ENCODE results near the gene NDUFB2.
"Not testable (repeated sequence)": the region's sequence is repeated elsewhere in the genome, so short reads cannot be mapped to it uniquely, and the experiment has no call there.

The NDUFB2 gene

GRCh38 chr7:140672382-140673062 is 24.0 kb upstream of the NDUFB2 start, which contains the start of gene ADCK2:
Gene ADCK2 (plus strand): TSS chr7:140672945. CDS start chr7:140673331, 386 bp downstream.
- no peak for DNase-seq

GRCh38 chr7:140673063-140673773 is 23.3 kb upstream of the NDUFB2 start:
- peak; percentile 22 for DNase-seq

DNA sequence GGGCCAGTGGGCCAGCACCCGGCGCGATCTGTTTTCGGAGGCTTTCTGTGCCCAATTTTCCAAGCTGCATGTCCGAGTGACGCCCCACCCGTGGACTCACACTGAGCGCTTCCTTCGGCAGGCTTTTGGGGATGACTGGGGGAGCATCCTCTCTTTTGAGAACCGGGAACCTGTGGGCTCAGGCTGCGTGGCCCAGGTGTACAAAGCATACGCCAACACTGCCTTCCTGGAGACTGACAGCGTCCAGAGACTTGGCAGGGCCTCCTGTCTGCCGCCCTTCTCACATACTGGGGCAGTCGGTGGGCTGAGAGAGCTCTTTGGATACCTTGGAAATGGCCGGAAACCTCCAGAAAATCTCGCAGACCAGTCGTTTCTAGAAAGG is 22.7 kb upstream of the NDUFB2 start:
- DNase-seq: no peak

DNA sequence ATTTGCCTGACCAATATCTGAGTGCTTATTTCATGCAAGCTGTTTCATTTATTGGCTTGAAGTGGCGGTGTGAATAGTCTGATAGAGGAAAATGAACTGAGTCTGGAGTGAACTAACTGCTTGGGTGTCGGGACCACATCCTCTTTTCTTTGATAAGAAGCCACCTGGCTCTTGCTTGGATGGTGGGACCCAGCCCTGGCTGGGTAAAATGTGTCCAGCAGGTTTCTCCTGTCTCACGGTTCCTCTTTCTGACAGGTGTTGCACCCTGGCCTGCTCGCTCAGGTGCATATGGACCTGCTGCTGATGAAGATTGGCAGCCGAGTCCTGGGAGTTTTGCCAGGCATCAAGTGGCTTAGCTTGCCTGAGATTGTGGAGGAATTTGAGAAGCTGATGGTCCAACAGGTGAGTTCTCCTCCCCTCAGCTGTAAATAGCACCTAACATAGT is 22.1 kb upstream of the NDUFB2 start:
- no peak for DNase-seq

GRCh38 chr7:140674899-140675701 is 21.4 kb upstream of the NDUFB2 start:
- DNase-seq: peak; percentile 57

DNA sequence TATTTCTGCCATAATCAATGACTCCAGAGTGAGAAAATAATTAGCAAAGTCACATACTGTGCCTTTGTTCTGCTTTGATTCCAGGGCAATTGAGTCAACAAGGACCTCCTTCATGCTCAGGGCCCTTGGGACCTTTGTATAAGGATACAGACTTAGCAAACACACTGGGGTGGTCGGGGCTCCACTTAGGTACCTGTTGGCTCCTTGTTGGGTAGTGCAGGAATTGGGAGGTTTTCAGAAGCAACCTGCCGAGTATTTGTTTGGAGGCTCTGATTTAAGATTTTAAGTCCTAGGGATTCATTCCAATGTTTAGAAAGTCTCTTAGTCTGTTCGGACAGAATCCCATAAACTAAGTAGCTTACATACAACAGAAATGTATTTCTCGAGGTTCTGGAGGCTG is 20.8 kb upstream of the NDUFB2 start:
- no peak for DNase-seq

- DNase-seq: no peak
Measured at GRCh38 chr7:140676306-140676705, 20.2 kb upstream of the NDUFB2 start.

GRCh38 chr7:140676956-140677355 is 19.6 kb upstream of the NDUFB2 start:
- not testable (repeated sequence) for DNase-seq

- no peak for DNase-seq
Measured at GRCh38 chr7:140677496-140677895, 19.0 kb upstream of the NDUFB2 start.

- no peak for DNase-seq
Measured at GRCh38 chr7:140678081-140678815, 18.3 kb upstream of the NDUFB2 start.

- DNase-seq: no peak
Measured at GRCh38 chr7:140678816-140679130, 17.7 kb upstream of the NDUFB2 start.

- DNase-seq: no peak
Measured at GRCh38 chr7:140679186-140679585, 17.3 kb upstream of the NDUFB2 start.

- DNase-seq: no peak
Measured at GRCh38 chr7:140680886-140681285, 15.6 kb upstream of the NDUFB2 start.

GRCh38 chr7:140681766-140682165 is 14.7 kb upstream of the NDUFB2 start:
- no peak for DNase-seq

DNA sequence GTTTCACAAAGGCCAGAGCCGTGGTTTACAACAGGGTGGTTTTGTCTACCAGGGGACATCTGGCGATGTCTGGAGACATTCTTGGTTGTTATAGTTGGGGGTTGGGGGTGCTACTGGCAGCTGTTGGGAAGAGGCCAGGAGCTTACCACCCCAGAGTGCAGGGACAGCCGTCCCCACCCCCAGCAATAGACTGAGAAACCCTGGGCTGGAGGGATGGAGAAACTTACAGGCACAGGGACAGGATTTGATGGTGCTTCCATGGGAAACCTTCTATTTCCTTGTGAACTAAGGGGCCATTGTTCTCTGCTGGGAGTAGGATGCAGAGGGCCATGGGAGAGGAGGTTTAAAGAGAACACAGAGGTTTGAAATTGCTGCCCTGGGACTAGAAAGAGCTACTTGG is 12.9 kb upstream of the NDUFB2 start:
- no peak for DNase-seq

DNA sequence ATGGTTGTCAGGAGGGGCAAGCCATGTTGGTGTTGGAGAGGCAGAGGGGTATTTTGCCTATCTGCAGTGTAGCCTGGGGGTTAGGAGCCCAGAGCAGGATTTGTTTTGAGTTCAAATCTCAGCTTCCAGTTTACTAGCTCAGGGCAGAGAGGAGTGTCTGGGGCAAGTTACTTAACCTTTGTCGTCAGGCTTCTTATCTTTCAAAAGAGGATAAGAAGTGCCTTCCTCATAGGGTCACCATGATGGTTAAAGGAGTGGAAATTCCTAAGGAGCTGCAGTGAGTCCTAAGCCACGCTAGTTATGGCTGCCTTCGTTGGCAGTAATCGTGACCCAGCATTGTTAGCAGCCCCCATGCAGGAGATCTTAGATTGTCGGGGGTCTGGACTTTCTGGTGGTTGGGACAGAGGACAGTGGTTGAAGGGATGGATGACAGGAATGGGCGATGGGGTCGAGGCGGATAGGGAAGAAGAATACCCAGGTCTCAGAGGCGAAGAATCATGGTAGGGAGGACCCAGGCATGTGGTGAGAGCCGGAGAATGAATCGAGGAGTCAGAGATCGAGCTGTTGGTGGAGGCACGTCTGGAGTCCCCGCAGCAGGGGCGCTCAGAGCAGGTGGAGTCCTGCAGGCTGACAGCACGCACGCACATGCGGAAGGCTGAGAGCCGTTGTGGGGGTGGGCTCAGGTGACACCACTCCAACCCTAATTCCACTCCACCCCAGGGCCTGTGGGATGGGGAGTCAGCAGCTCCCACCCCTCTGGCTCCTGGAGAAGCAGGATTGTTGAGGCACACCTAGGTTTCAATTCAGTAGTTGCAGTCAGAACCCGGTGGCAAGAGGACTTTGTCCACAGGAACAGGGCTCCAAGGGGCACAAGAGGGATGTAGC is 12.2 kb upstream of the NDUFB2 start:
- DNase-seq: no peak

DNA sequence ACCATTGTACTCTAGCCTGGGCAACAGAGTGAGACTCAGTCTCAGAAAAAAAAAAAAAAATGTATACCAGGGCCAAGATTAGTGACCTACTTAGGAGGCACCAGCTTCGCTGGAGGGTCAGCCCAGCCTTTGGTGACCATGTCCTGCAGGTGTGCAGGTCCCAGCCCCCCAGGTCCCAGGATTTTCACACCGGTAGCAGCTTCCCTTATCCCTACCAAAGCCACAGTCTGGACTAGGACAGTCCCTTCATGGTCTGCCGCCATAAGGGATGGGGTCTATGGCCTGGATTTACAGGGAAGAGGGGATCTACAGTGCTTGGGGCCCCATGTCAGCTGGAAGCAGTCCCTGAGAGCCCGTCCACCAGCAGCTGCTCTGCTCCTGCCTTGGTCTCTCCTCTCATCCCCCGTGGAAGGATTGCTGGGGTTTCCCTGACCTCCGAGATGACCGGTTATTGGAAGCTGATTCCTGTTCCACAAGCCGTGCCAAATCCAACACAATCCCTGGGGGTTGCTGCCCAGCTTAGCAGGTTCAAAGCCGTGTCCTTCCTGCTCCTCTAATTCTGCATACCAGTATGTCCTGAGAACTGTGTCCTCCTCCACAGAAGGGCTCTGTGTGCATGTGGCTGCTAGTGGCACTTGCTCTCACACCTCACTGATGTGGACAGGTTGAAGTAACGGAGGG is 11.0 kb upstream of the NDUFB2 start:
- DNase-seq: no peak

GRCh38 chr7:140686921-140687320 is 9.6 kb upstream of the NDUFB2 start:
- DNase-seq: no peak

GRCh38 chr7:140688341-140688740 is 8.2 kb upstream of the NDUFB2 start:
- DNase-seq: no peak

DNA sequence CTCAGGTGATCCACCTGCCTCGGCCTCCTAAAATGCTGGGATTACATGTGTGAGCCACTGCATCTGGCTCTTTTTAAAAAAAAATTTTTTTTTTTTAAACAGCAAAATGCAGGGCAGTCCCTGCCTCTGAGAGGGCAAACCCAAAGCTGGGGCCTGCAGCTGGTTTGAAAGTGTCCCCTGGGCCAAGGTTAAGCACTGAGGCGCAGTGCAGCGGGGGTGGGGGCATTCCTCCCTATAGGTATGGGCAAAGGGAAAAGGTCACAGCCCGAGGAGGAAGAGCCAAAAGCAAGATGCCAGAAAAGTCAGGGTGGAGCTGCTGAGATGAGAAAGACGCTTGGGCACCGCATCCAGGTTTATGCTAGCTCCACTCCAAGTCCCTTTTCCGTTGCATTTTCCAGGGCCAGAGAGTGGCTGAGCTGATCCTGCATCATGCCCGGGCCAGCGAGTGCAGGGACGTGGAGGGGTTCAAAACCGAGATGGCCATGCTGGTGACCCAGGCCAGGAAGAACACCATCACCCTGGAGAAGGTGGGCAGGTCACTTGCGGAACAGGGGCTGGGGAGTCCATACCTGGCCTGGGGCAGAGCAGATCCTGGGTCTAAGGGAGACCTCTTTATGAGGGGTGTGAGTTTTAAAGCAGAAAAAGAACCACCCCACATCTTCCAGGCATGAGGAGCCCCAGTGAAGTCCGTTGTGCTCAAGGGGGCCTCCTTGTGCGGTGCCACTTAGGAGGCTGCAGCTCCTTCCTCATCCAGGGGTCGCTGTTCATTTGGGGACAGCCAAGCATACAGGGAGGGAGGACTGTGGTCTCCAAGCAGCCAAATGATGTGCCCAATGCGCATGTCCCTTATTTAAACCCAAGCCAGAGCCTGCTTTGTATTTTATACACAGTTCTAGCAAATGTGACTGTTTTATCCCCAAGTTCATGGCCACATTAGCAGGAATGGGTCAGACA is 7.0 kb upstream of the NDUFB2 start:
- DNase-seq: no peak

Data from fibroblast of skin of back (primary cell).